H9 (cell line): ENCODE measurements around the gene SCUBE3. TPM values are rescaled to one million over a fixed set of nuclear protein-coding genes. Genes with fewer than 3 reads are reported as not detected.

Experiments
- DNase-seq: peaks from one replicate; pipeline ENCODE4 v3.0.0-alpha.2; 2017
- H2AFZ ChIP-seq: one replicate; pipeline ENCODE4 v1.6.1; 2013; ENCODE audit warnings: mild to moderate bottlenecking, low read length, control low read depth, moderate library complexity
- H2AK5ac ChIP-seq: 2 replicates; pipeline ENCODE4 v1.6.1; 2013; ENCODE audit warnings: low read length, control low read depth, mixed read lengths; ENCODE audit not compliant: insufficient read length
- H2BK120ac ChIP-seq: one replicate; pipeline ENCODE4 v1.6.1; 2013; ENCODE audit warnings: low read depth, mild to moderate bottlenecking, low read length, control low read depth, inconsistent platforms; ENCODE audit not compliant: poor library complexity, severe bottlenecking
- H2BK12ac ChIP-seq: 2 replicates; pipeline ENCODE4 v1.6.1; 2013; ENCODE audit warnings: low read length, control low read depth, mixed read lengths, low read depth; ENCODE audit not compliant: insufficient read length
- H2BK15ac ChIP-seq: 2 replicates; pipeline ENCODE4 v1.6.1; 2013; ENCODE audit warnings: low read depth, low read length, control low read depth
- H2BK20ac ChIP-seq: one replicate; pipeline ENCODE4 v1.6.1; 2013; ENCODE audit warnings: low read depth, mild to moderate bottlenecking, low read length, control low read depth, inconsistent platforms; ENCODE audit not compliant: poor library complexity, severe bottlenecking
- H2BK5ac ChIP-seq: 2 replicates; pipeline ENCODE4 v1.6.1; 2013; ENCODE audit warnings: low read length, control low read depth, mixed read lengths; ENCODE audit not compliant: insufficient read length
- H3K14ac ChIP-seq: 2 replicates; pipeline ENCODE4 v1.6.1; 2013; ENCODE audit warnings: low read length, control low read depth; ENCODE audit not compliant: insufficient read depth
- H3K18ac ChIP-seq: 2 replicates; pipeline ENCODE4 v1.6.1; 2013; ENCODE audit warnings: low read depth, mild to moderate bottlenecking, mixed read lengths, low read length, control low read depth; ENCODE audit not compliant: insufficient read length
- H3K23ac ChIP-seq: 2 replicates; pipeline ENCODE4 v1.6.1; 2013; ENCODE audit warnings: low read length, control low read depth, mixed read lengths, low read depth; ENCODE audit not compliant: insufficient read length
- H3K23me2 ChIP-seq: 2 replicates; pipeline ENCODE4 v1.6.1; 2013; ENCODE audit warnings: low read depth, mild to moderate bottlenecking, mixed read lengths, low read length, control low read depth; ENCODE audit not compliant: insufficient read length, poor library complexity, severe bottlenecking
- H3K27ac ChIP-seq: 2 replicates; pipeline ENCODE4 v1.5.1; 2013; ENCODE audit warnings: low read length, control low read depth, mixed read lengths, low read depth; ENCODE audit not compliant: insufficient read length
- H3K27me3 ChIP-seq: 2 replicates; pipeline ENCODE4 v1.6.1; 2013; ENCODE audit warnings: low read length, control low read depth, inconsistent platforms; ENCODE audit not compliant: insufficient read depth
- H3K4ac ChIP-seq: 2 replicates; pipeline ENCODE4 v1.6.1; 2013; ENCODE audit warnings: low read depth, mild to moderate bottlenecking, control low read depth, inconsistent platforms, low read length, moderate library complexity
- H3K4me1 ChIP-seq: 2 replicates; pipeline ENCODE4 v1.6.1; 2013; ENCODE audit warnings: low read length, control low read depth, inconsistent platforms; ENCODE audit not compliant: insufficient read depth
- H3K4me2 ChIP-seq: 2 replicates; pipeline ENCODE4 v1.6.1; 2013; ENCODE audit warnings: low read length, control low read depth, mixed read lengths; ENCODE audit not compliant: insufficient read length, insufficient read depth
- H3K56ac ChIP-seq: 2 replicates; pipeline ENCODE4 v1.6.1; 2013; ENCODE audit warnings: low read depth, mild to moderate bottlenecking, mixed read lengths, low read length, control low read depth; ENCODE audit not compliant: insufficient read length
- H3K79me1 ChIP-seq: 2 replicates; pipeline ENCODE4 v1.6.1; 2013; ENCODE audit warnings: low read depth, mild to moderate bottlenecking, moderate library complexity, low read length, control low read depth, inconsistent platforms; ENCODE audit not compliant: insufficient read depth, poor library complexity, severe bottlenecking
- H3K79me2 ChIP-seq: 2 replicates; pipeline ENCODE4 v1.6.1; 2013; ENCODE audit warnings: low read length, control low read depth, inconsistent platforms; ENCODE audit not compliant: insufficient read depth
- H3K9ac ChIP-seq: 2 replicates; pipeline ENCODE4 v1.6.1; 2013; ENCODE audit warnings: low read length, control low read depth, mixed read lengths; ENCODE audit not compliant: insufficient read length; ENCODE audit errors: extremely low read depth
- H3K9me3 ChIP-seq: one replicate; pipeline ENCODE4 v1.6.1; 2013; ENCODE audit warnings: low read depth, low read length, inconsistent platforms; ENCODE audit not compliant: control insufficient read depth
- H3T11ph ChIP-seq: one replicate; pipeline ENCODE4 v1.6.1; 2013; ENCODE audit warnings: mild to moderate bottlenecking, low read length, control low read depth, inconsistent platforms
- H4K20me1 ChIP-seq: one replicate; pipeline ENCODE4 v1.6.1; 2013; ENCODE audit not compliant: control insufficient read depth, insufficient read length, insufficient read depth
- H4K5ac ChIP-seq: 2 replicates; pipeline ENCODE4 v1.6.1; 2013; ENCODE audit warnings: low read depth, mild to moderate bottlenecking, mixed read lengths, low read length, control low read depth; ENCODE audit not compliant: insufficient read length
- H4K8ac ChIP-seq: replicated peaks from 2 replicates; pipeline ENCODE4 v1.6.1; 2013; ENCODE audit warnings: low read length, control low read depth, mixed read lengths, low read depth; ENCODE audit not compliant: insufficient read length
- H4K91ac ChIP-seq: 2 replicates; pipeline ENCODE4 v1.6.1; 2013; ENCODE audit warnings: low read depth, mild to moderate bottlenecking, moderate library complexity, mixed read lengths, low read length, control low read depth; ENCODE audit not compliant: insufficient read length
- H3K27ac Mint-ChIP-seq, 3 experiments: 2 replicates in 2 of 3; 3 replicates in 1 of 3; pipeline ENCODE4 v1.8.0; 2020 to 2021; ENCODE audit warnings: mixed read lengths in 3 of 3, mild to moderate bottlenecking in 1 of 3, moderate library complexity in 1 of 3
- H3K27me3 Mint-ChIP-seq: 2 replicates; pipeline ENCODE4 v1.8.0; 2021; ENCODE audit warnings: low read depth, mild to moderate bottlenecking, moderate library complexity, mixed read lengths
- H3K36me3 Mint-ChIP-seq, 3 experiments: 2 replicates in 2 of 3; 3 replicates in 1 of 3; pipeline ENCODE4 v1.8.0; 2020 to 2021; ENCODE audit warnings: low read depth in 3 of 3, mixed read lengths in 3 of 3; ENCODE audit not compliant: insufficient read depth in 1 of 3
- H3K4me1 Mint-ChIP-seq, 2 experiments: 2 replicates each; pipeline ENCODE4 v1.8.0; 2020; ENCODE audit warnings: mixed read lengths in 2 of 2
- H3K4me3 Mint-ChIP-seq, 2 experiments: 2 replicates in 1 of 2; 3 replicates in 1 of 2; pipeline ENCODE4 v1.8.0; 2020 to 2021; ENCODE audit warnings: mild to moderate bottlenecking in 2 of 2, mixed read lengths in 2 of 2, moderate library complexity in 1 of 2
- H3K9me3 Mint-ChIP-seq, 2 experiments: 2 replicates in 1 of 2; 3 replicates in 1 of 2; pipeline ENCODE4 v1.8.0; 2020; ENCODE audit warnings: mild to moderate bottlenecking in 2 of 2, mixed read lengths in 2 of 2, moderate library complexity in 1 of 2
- CTCF ChIP-seq: fragments of 200-600 bp; sonication (generic); conservative IDR thresholded peaks from 3 replicates; pipeline ENCODE4 v1.8.0; 2021; ENCODE audit warnings: antibody characterized with exemption, mild to moderate bottlenecking
- WGBS: extraction: QIAGEN DNeasy Blood & Tissue Kit; methylation state at CpG from one replicate; pipeline ENCODE4 v1.1.7; 2013; ENCODE audit warnings: missing lambda C conversion rate, low lambda C conversion rate, mixed read lengths; ENCODE audit not compliant: insufficient read length; ENCODE audit errors: extremely low coverage; 5-methylcytosine and 5-hydroxymethylcytosine counted together
- total RNA-seq: library from RNA; stranded (reverse); gene quantifications from 2 replicates; pipeline ENCODE4 v1.2.1, GENCODE V29; 2021

SCUBE3 gene
- total RNA-seq, 1 experiment from 2014 or later, result 2.7 TPM

- TF ChIP-seq CTCF, result no peak
- H4K91ac ChIP-seq, result no peak overlapping the region
- no peak overlapping the region for H3K23ac ChIP-seq
- no peak for DNase-seq
- no peak overlapping the region for H2AFZ ChIP-seq
- no peak overlapping the region for H3K9ac ChIP-seq
- no peak overlapping the region for H2BK20ac ChIP-seq
- H3K9me3 Mint-ChIP-seq, result no peaks in the 10 kb centered on the region
- no peak overlapping the region for H4K8ac ChIP-seq
- H3K56ac ChIP-seq, result no peak overlapping the region
- no peak overlapping the region for H2BK5ac ChIP-seq
- peaks cover 9% of the 10 kb centered on the region for H3K27me3 Mint-ChIP-seq
- H3K27ac Mint-ChIP-seq, result no peak overlapping the region
- H3K4me1 Mint-ChIP-seq, result peaks cover 18 to 23% of the 10 kb centered on the region in 2 experiments
- H3K14ac ChIP-seq, result no peak overlapping the region
- H3K23me2 ChIP-seq, result no peaks in the 10 kb centered on the region
- no peak overlapping the region for H4K5ac ChIP-seq
- H3K18ac ChIP-seq, result no peak overlapping the region
- H3K4ac ChIP-seq, result no peak overlapping the region
- H3K4me1 ChIP-seq, result no peaks in the 10 kb centered on the region; the same call in 1 of the 2 replicates
- no peak overlapping the region for H3T11ph ChIP-seq
- no peaks in the 10 kb centered on the region for H3K9me3 ChIP-seq
- H3K36me3 Mint-ChIP-seq, result no peaks in the 10 kb centered on the region
- no peaks in the 10 kb centered on the region for H3K79me1 ChIP-seq
- no peak overlapping the region for H3K4me2 ChIP-seq
- H2BK15ac ChIP-seq, result no peak overlapping the region
- H4K20me1 ChIP-seq, result no peaks in the 10 kb centered on the region
- no peak overlapping the region for H3K27ac ChIP-seq
- no peak overlapping the region for H2AK5ac ChIP-seq
- WGBS, result no CpG with 5 or more reads among the region's 2 CpGs
- H2BK120ac ChIP-seq, result no peak overlapping the region
- H2BK12ac ChIP-seq, result no peak overlapping the region
- no peak overlapping the region for H3K4me3 Mint-ChIP-seq
- no peaks in the 10 kb centered on the region for H3K27me3 ChIP-seq
- no peaks in the 10 kb centered on the region for H3K79me2 ChIP-seq
Observed at GRCh38 chr6:35177596-35177995, 36.2 kb upstream of the SCUBE3 start.
